ENCODE results near the gene ZBED4.
A peak's percentile ranks its signal among the peaks of the same experiment; 100 is the strongest.

Gene ZBED4, protein sequence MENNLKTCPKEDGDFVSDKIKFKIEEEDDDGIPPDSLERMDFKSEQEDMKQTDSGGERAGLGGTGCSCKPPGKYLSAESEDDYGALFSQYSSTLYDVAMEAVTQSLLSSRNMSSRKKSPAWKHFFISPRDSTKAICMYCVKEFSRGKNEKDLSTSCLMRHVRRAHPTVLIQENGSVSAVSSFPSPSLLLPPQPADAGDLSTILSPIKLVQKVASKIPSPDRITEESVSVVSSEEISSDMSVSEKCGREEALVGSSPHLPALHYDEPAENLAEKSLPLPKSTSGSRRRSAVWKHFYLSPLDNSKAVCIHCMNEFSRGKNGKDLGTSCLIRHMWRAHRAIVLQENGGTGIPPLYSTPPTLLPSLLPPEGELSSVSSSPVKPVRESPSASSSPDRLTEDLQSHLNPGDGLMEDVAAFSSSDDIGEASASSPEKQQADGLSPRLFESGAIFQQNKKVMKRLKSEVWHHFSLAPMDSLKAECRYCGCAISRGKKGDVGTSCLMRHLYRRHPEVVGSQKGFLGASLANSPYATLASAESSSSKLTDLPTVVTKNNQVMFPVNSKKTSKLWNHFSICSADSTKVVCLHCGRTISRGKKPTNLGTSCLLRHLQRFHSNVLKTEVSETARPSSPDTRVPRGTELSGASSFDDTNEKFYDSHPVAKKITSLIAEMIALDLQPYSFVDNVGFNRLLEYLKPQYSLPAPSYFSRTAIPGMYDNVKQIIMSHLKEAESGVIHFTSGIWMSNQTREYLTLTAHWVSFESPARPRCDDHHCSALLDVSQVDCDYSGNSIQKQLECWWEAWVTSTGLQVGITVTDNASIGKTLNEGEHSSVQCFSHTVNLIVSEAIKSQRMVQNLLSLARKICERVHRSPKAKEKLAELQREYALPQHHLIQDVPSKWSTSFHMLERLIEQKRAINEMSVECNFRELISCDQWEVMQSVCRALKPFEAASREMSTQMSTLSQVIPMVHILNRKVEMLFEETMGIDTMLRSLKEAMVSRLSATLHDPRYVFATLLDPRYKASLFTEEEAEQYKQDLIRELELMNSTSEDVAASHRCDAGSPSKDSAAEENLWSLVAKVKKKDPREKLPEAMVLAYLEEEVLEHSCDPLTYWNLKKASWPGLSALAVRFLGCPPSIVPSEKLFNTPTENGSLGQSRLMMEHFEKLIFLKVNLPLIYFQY

DNA sequence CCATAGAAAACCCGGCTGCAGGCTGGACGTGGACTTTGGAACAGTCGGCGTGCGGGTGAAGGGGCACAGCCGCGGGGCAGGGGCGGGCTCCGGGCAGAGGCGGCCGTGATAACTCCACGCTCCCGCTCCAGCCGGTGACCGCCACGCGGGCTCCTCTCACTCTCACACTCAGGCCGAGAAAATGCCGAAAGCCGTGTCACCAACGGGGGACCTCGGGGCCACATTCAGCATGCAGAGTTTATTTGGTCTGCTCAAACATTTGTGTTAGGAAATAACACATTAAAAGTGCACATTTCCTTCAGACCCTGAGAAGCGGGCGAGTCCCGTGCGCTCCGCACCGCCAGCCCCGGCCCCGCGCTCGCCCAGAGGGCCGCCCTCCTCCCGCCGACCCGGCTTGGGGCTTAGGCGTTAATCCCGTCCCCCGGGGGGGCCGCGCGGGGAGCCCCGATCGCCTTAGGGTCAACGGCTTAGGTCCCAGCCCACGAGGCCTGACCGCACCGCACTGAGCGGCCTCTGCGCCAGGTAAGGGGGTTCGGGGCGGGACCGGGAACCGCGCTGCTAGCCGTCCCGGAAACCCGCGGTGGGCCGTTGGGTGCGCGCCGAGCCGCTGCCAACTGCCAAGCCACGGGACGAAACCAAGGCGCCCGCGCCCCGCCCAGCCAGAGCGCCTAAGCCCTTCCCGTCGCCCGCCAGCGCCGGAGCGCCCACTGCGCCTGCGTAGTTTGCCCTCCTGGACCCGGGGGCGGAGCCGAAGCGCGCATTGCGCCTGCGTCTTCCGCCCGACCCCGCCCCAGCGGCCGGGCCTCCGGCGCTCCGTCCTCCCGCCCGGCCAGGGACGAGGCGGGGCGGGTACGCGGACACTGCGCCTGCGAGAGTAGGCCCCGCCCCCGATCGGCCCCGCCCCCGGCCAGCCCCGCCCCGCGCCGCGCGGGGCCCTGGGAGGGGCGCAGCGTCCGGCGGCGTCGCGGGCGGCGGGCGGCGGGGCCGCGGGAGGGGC, at the start of gene ZBED4:
Gene ZBED4 (plus strand): TSS at position 947 of the 997 bp plus-strand sequence. CDS start 29,819 bp downstream, outside the sequence.
- Histone ChIP-seq H3K27ac (ENCODE audit: low read depth in 2 of 2, low read length in 2 of 2) (peak within 1 kb of the TSS; percentile 96 to 98), H3K4me3 (ENCODE audit: low read length in 2 of 2) (peak within 1 kb of the TSS; percentile 84 to 88), H3K4me1 (ENCODE audit: control insufficient read depth in 2 of 2, insufficient read depth in 2 of 2, low read length in 2 of 2) (peaks cover 21 to 22% of the 10 kb centered on the region in 2 donors), H3K36me3 (ENCODE audit: control insufficient read depth in 2 of 2, insufficient read depth in 2 of 2, low read length in 2 of 2) (no peaks in the 10 kb centered on the region), H3K27me3 (ENCODE audit: control insufficient read depth in 2 of 2, insufficient read depth in 2 of 2, low read length in 2 of 2) (peaks cover 7 to 14% of the 10 kb centered on the region in 2 donors), H3K9ac (ENCODE audit: low read depth in 1 of 2, low read length in 2 of 2) (peak within 1 kb of the TSS; percentile 92 to 94), H3K9me3 (ENCODE audit: control insufficient read depth in 2 of 2, low read length in 2 of 2) (no peaks in the 10 kb centered on the region)

DNA sequence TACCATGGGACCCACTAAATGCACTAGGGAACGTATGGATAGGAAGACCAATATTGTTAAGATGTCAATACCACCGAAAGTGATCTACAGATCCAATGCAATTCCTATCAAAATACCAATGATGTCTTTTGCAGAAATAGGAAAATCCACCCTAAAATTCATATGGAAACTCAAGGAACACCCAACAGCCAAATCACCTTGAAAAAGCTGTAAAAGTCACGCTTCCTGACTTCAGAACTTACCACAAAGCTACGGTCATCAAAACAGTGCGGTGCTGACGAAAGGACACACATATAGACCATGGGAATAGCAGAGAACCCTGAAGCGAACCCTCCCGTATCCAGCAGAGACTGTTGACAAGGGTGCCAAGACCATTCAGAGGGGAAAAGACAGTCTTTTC, 46.5 kb upstream of the ZBED4 start:
- Histone ChIP-seq H3K4me3 (ENCODE audit: low read length in 2 of 2) (no peak overlapping the region), H3K4me1 (ENCODE audit: control insufficient read depth in 2 of 2, insufficient read depth in 2 of 2, low read length in 2 of 2) (no peaks in the 10 kb centered on the region), H3K9me3 (ENCODE audit: control insufficient read depth in 2 of 2, low read length in 2 of 2) (no peaks in the 10 kb centered on the region), H3K27me3 (ENCODE audit: control insufficient read depth in 2 of 2, insufficient read depth in 2 of 2, low read length in 2 of 2) (no peaks in the 10 kb centered on the region), H3K36me3 (ENCODE audit: control insufficient read depth in 2 of 2, insufficient read depth in 2 of 2, low read length in 2 of 2) (peaks cover 13 to 20% of the 10 kb centered on the region in 2 donors), H3K27ac (ENCODE audit: low read depth in 2 of 2, low read length in 2 of 2) (no peak overlapping the region), H3K9ac (ENCODE audit: low read depth in 1 of 2, low read length in 2 of 2) (no peak overlapping the region)

DNA sequence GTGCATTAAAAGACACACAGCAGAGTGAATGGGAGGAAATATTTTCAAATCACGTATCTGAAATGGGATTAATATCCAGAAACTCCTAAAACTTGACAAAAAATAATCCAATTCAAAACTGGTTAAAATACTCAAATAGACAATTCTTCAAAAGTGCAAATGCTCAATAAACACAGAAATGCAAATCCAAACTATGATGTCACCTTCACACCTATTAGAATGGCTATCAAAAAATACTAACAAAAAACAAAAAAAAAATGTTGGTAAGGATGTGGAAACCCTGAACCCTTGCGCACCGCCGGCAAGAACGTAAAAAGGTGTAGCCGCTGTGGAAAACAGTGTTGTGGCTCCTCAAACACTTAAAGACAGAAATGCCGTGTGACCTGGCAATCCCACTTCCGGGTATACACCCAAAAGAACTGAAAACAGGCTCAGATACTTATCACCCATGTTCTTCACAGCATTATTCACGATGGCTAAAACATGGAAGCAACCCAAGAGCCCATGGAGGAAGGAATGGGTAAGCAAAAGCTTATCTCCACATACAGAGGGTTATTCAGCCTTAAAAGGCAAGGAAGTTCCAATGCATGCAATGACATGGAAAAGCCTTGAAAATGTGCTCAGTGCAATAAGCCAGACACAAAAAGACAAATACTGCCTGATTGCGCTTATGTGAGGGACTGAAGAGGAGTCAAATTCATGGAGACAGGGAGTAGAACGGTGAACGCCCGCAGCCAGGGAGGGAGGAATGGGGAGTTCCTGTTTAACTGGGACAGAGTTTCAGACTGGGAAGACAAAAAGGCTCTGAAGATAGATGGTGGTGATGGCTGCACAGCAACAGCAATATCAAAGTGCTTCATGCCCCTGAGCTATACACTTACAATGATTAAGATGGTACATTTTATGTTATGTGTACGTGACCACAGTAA, 45.6 kb upstream of the ZBED4 start:
- Histone ChIP-seq H3K4me3 (ENCODE audit: low read length in 2 of 2) (no peak overlapping the region), H3K27me3 (ENCODE audit: control insufficient read depth in 2 of 2, insufficient read depth in 2 of 2, low read length in 2 of 2) (no peaks in the 10 kb centered on the region), H3K9ac (ENCODE audit: low read depth in 1 of 2, low read length in 2 of 2) (no peak overlapping the region), H3K9me3 (ENCODE audit: control insufficient read depth in 2 of 2, low read length in 2 of 2) (no peaks in the 10 kb centered on the region), H3K4me1 (ENCODE audit: control insufficient read depth in 2 of 2, insufficient read depth in 2 of 2, low read length in 2 of 2) (no peaks in the 10 kb centered on the region), H3K36me3 (ENCODE audit: control insufficient read depth in 2 of 2, insufficient read depth in 2 of 2, low read length in 2 of 2) (peaks cover 8 to 18% of the 10 kb centered on the region in 2 donors), H3K27ac (ENCODE audit: low read depth in 2 of 2, low read length in 2 of 2) (no peak overlapping the region)

DNA sequence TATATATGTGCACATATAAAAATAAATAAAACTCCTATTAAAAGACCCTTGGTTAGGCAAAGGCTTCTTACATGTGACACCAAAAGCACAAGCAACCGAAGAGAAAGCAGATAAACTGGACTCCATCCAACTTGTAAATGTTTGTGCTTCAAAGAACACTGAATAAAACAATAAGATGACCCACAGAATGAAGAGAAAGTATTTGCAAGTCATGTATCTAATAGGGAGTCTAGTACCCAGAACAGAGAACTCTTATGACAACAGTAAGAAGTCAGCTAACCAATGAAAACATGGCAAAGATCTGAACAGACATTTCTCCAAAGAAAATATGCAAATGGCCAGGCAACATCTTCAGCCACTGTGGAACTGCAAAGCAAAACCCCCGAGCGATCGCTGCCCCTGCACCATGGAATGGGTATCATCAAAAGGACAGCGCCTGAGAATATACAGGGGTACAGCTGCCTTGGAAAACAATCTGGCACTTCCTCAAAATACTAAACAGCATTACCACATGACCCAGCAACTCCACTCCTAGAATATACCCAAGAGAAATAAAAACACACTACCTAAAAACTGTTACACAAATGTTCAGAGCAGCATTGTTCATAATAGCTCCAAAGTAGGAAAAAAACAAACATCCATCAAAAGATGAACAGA, 43.2 kb upstream of the ZBED4 start:
- H3K36me3 ChIP-seq (ENCODE audit: control insufficient read depth in 2 of 2, insufficient read depth in 2 of 2, low read length in 2 of 2) = peaks cover 4 to 16% of the 10 kb centered on the region in 2 donors
- H3K27ac ChIP-seq (ENCODE audit: low read depth in 2 of 2, low read length in 2 of 2) = no peak overlapping the region
- H3K4me1 ChIP-seq (ENCODE audit: control insufficient read depth in 2 of 2, insufficient read depth in 2 of 2, low read length in 2 of 2) = no peaks in the 10 kb centered on the region
- H3K4me3 ChIP-seq (ENCODE audit: low read length in 2 of 2) = no peak overlapping the region
- no peaks in the 10 kb centered on the region for H3K9me3 ChIP-seq (ENCODE audit: control insufficient read depth in 2 of 2, low read length in 2 of 2)
- no peaks in the 10 kb centered on the region for H3K27me3 ChIP-seq (ENCODE audit: control insufficient read depth in 2 of 2, insufficient read depth in 2 of 2, low read length in 2 of 2)
- no peak overlapping the region for H3K9ac ChIP-seq (ENCODE audit: low read depth in 1 of 2, low read length in 2 of 2)

DNA sequence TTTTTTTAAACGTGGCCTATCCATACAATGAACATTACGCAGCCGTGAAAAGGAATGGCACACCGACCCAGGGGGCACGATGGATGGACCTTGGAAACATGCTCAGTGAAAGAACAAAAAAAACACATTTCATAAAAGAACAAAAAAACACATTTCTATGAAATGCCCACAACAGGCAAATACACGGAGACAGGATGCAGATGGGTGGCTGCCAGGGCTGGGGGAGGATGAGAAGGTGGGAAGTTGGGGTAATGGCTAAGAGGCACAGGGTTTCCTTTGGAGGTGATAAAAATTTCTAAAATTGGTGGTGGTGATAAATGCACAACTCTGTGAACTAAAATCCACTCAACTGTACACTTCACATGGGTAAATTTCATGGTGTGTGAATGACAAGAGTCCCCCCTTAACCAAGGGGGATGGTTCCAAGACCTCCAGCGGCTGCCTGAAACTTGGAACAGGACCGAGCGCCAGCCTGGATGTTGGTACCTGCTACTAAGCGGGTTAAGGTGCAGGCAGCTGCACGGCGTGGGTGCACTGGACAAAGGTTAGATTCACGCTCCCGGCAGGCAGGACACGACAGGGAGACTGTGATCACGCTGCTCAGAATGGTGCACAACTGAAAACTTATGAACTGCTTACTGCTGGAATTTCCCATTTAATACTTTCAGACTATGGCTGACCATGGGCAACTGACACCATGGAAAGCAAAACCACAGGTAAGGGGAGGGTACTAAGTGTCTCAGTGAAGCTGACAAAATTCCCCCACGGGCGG, 42.4 kb upstream of the ZBED4 start:
- Histone ChIP-seq H3K27ac (ENCODE audit: low read depth in 2 of 2, low read length in 2 of 2) (no peak overlapping the region), H3K4me3 (ENCODE audit: low read length in 2 of 2) (no peak overlapping the region), H3K9me3 (ENCODE audit: control insufficient read depth in 2 of 2, low read length in 2 of 2) (no peaks in the 10 kb centered on the region), H3K27me3 (ENCODE audit: control insufficient read depth in 2 of 2, insufficient read depth in 2 of 2, low read length in 2 of 2) (no peaks in the 10 kb centered on the region), H3K4me1 (ENCODE audit: control insufficient read depth in 2 of 2, insufficient read depth in 2 of 2, low read length in 2 of 2) (no peaks in the 10 kb centered on the region), H3K36me3 (ENCODE audit: control insufficient read depth in 2 of 2, insufficient read depth in 2 of 2, low read length in 2 of 2) (peaks cover 4 to 17% of the 10 kb centered on the region in 2 donors), H3K9ac (ENCODE audit: low read depth in 1 of 2, low read length in 2 of 2) (no peak overlapping the region)

DNA sequence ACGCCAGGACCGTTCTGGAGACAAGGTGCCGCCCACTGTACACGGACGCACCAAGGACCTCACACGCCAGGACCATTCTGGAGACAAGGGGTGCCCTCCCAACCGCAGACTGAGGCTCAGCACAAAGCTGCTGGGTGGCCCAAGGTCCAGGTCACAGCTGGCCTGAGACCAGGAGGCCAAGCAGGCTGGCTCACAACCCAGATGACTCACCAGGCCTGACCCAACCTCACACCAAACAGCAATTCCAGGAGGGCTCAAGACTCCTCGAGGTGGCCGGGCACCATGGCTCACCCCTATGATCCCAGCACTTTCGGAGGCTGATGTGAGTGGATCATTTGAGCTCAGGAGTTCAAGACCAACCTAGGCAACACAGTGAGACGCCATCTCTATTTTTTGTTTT, 40.8 kb upstream of the ZBED4 start:
- Histone ChIP-seq H3K27me3 (ENCODE audit: control insufficient read depth in 2 of 2, insufficient read depth in 2 of 2, low read length in 2 of 2) (no peaks in the 10 kb centered on the region), H3K4me1 (ENCODE audit: control insufficient read depth in 2 of 2, insufficient read depth in 2 of 2, low read length in 2 of 2) (no peaks in the 10 kb centered on the region), H3K4me3 (ENCODE audit: low read length in 2 of 2) (no peak overlapping the region), H3K9ac (ENCODE audit: low read depth in 1 of 2, low read length in 2 of 2) (no peak overlapping the region), H3K9me3 (ENCODE audit: control insufficient read depth in 2 of 2, low read length in 2 of 2) (no peaks in the 10 kb centered on the region), H3K27ac (ENCODE audit: low read depth in 2 of 2, low read length in 2 of 2) (no peak overlapping the region), H3K36me3 (ENCODE audit: control insufficient read depth in 2 of 2, insufficient read depth in 2 of 2, low read length in 2 of 2) (peaks cover 17 to 31% of the 10 kb centered on the region in 2 donors)

DNA sequence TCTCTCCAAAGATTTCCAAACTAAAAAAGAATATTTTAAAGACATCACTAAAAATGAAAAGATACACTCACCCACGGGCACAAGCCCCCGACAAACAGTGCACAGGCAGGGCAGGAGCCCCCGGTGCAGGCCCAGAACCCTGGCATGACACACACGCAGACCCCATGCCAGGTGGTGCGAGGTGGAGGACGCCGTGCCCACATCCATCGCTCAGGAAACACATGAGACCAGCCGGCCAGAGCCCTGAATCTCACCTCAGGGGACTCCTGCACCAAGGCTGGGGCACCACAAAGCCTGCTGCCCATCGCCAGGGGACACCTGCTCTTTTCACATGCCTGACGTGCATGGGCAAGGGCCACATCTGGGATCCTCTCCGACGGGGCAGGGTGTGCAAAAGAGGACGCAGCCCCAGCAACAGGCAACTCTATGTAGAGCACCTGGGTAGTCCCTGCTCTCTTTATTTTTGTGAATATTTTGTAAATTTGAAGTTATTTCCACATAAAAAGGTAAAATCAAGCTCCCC, 39.4 kb upstream of the ZBED4 start:
- H3K4me1 ChIP-seq (ENCODE audit: control insufficient read depth in 2 of 2, insufficient read depth in 2 of 2, low read length in 2 of 2) = no peaks in the 10 kb centered on the region
- no peak overlapping the region for H3K27ac ChIP-seq (ENCODE audit: low read depth in 2 of 2, low read length in 2 of 2)
- no peak overlapping the region for H3K4me3 ChIP-seq (ENCODE audit: low read length in 2 of 2)
- H3K9ac ChIP-seq (ENCODE audit: low read depth in 1 of 2, low read length in 2 of 2) = no peak overlapping the region
- no peaks in the 10 kb centered on the region for H3K9me3 ChIP-seq (ENCODE audit: control insufficient read depth in 2 of 2, low read length in 2 of 2)
- H3K27me3 ChIP-seq (ENCODE audit: control insufficient read depth in 2 of 2, insufficient read depth in 2 of 2, low read length in 2 of 2) = no peaks in the 10 kb centered on the region
- peaks cover 22 to 37% of the 10 kb centered on the region in 2 donors for H3K36me3 ChIP-seq (ENCODE audit: control insufficient read depth in 2 of 2, insufficient read depth in 2 of 2, low read length in 2 of 2)

DNA sequence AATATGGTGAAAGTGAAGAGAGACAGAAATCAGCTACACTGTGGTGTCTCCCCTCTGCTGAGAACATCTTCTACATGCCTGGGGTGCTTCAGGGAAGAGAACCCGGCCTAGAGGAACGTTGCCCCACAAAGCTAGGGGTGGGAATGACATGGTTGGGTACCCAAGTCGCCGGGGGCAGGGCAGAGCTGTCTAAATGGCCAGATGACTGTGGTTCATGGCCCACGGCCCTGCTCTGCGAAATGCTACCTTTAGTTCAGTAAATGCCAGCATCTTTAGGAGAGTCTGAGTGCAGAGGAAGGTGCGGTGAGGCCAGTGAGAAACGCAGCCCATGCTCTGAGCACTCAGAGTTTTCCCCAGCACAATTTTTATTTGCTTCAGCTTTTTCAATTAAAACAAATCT, 38.8 kb upstream of the ZBED4 start:
- no peaks in the 10 kb centered on the region for H3K4me1 ChIP-seq (ENCODE audit: control insufficient read depth in 2 of 2, insufficient read depth in 2 of 2, low read length in 2 of 2)
- H3K27ac ChIP-seq (ENCODE audit: low read depth in 2 of 2, low read length in 2 of 2) = no peak overlapping the region
- H3K36me3 ChIP-seq (ENCODE audit: control insufficient read depth in 2 of 2, insufficient read depth in 2 of 2, low read length in 2 of 2) = peaks cover 22 to 37% of the 10 kb centered on the region in 2 donors
- no peaks in the 10 kb centered on the region for H3K27me3 ChIP-seq (ENCODE audit: control insufficient read depth in 2 of 2, insufficient read depth in 2 of 2, low read length in 2 of 2)
- no peak overlapping the region for H3K9ac ChIP-seq (ENCODE audit: low read depth in 1 of 2, low read length in 2 of 2)
- H3K4me3 ChIP-seq (ENCODE audit: low read length in 2 of 2) = no peak overlapping the region
- no peaks in the 10 kb centered on the region for H3K9me3 ChIP-seq (ENCODE audit: control insufficient read depth in 2 of 2, low read length in 2 of 2)
